OCI-LY3 (cell line): ENCODE data around the gene DYNC1I1.

Experiments used
- EZH2phosphoT487 ChIP-seq: fragments of 200-600 bp; shearing (Covaris generic); IDR thresholded peaks from 2 replicates; pipeline ENCODE4 v1.6.1; 2018; ENCODE audit warnings: antibody characterized with exemption, mixed run types, low read depth
- TF ChIP-seq, protein P1 (sequence below): fragments of 200-600, 300-600 bp; sonication (generic); IDR thresholded peaks from 2 replicates; pipeline ENCODE4 v1.5.1; 2014; ENCODE audit warnings: antibody characterized with exemption, low read length, low read depth

- TF ChIP-seq, protein P1, sequence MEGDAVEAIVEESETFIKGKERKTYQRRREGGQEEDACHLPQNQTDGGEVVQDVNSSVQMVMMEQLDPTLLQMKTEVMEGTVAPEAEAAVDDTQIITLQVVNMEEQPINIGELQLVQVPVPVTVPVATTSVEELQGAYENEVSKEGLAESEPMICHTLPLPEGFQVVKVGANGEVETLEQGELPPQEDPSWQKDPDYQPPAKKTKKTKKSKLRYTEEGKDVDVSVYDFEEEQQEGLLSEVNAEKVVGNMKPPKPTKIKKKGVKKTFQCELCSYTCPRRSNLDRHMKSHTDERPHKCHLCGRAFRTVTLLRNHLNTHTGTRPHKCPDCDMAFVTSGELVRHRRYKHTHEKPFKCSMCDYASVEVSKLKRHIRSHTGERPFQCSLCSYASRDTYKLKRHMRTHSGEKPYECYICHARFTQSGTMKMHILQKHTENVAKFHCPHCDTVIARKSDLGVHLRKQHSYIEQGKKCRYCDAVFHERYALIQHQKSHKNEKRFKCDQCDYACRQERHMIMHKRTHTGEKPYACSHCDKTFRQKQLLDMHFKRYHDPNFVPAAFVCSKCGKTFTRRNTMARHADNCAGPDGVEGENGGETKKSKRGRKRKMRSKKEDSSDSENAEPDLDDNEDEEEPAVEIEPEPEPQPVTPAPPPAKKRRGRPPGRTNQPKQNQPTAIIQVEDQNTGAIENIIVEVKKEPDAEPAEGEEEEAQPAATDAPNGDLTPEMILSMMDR: no peak
- TF ChIP-seq EZH2phosphoT487: no peak
Observed at GRCh38 chr7:95993380-95993779, 221.0 kb downstream of the DYNC1I1 start.
